Activated T-helper 2 cell treated with anti-CD3 and anti-CD28 coated beads, Interferon-gamma antibody, Interleukin-2, Interleukin-4, amounts not matched to agents 10 μg/mL and 5 μg/mL and 100 μg/mL, durations not matched to agents 14 hours and 24 hours and 36 hours (primary cell): ENCODE measurements around the gene ULK4. TPM values are rescaled to one million over a fixed set of nuclear protein-coding genes. Genes with fewer than 3 reads are reported as not detected.

Source experiments
- DNase-seq: peaks from one replicate; pipeline ENCODE4 v3.0.0; 2021; ENCODE audit warnings: low spot score
- H3K27ac Mint-ChIP-seq: one replicate; pipeline ENCODE4 v1.8.0; 2021; ENCODE audit warnings: mixed read lengths
- H3K27me3 Mint-ChIP-seq: one replicate; pipeline ENCODE4 v1.8.0; 2021; ENCODE audit warnings: low read depth, mixed read lengths
- H3K36me3 Mint-ChIP-seq: one replicate; pipeline ENCODE4 v1.8.0; 2021; ENCODE audit warnings: low read depth, mixed read lengths
- H3K4me1 Mint-ChIP-seq: one replicate; pipeline ENCODE4 v1.8.0; 2021; ENCODE audit warnings: low read depth, mixed read lengths
- H3K4me3 Mint-ChIP-seq: one replicate; pipeline ENCODE4 v1.8.0; 2021; ENCODE audit warnings: low read depth, mild to moderate bottlenecking, moderate library complexity, mixed read lengths
- H3K9me3 Mint-ChIP-seq: one replicate; pipeline ENCODE4 v1.8.0; 2021; ENCODE audit warnings: mixed read lengths
- intact Hi-C: fragments of 100-400 bp; cut with micrococcal nuclease; formaldehyde crosslinking; loops from one replicate; pipeline ENCODE4 v1.15.1; 2023
- total RNA-seq: library from RNA; stranded (reverse); gene quantifications from 2 replicates; pipeline ENCODE4 v1.2.3, GENCODE V29; 2022

Gene ULK4
- total RNA-seq, 1 donor from 2014 or later = 7.5 TPM

GRCh38 chr3:41611008-41611407, 350.9 kb downstream of the ULK4 start:
- H3K36me3 Mint-ChIP-seq = no peaks in the 10 kb centered on the region
- peaks cover 8% of the 10 kb centered on the region for H3K4me1 Mint-ChIP-seq
- intact Hi-C loops = no loop called here
- no peaks in the 10 kb centered on the region for H3K9me3 Mint-ChIP-seq
- no peak overlapping the region for H3K27ac Mint-ChIP-seq
- H3K4me3 Mint-ChIP-seq = no peak overlapping the region
- DNase-seq = no peak
- H3K27me3 Mint-ChIP-seq = peaks cover 19% of the 10 kb centered on the region

- H3K27ac Mint-ChIP-seq = no peak overlapping the region
- no peaks in the 10 kb centered on the region for H3K36me3 Mint-ChIP-seq
- intact Hi-C loops = loop anchor here (2.0 kb wide), 1 partner anchor 228 kb away; no protein-coding TSS in a partner anchor
- no peak for DNase-seq
- peaks cover 22% of the 10 kb centered on the region for H3K27me3 Mint-ChIP-seq
- no peak overlapping the region for H3K4me3 Mint-ChIP-seq
- no peaks in the 10 kb centered on the region for H3K9me3 Mint-ChIP-seq
- peaks cover 8% of the 10 kb centered on the region for H3K4me1 Mint-ChIP-seq
Observed at GRCh38 chr3:41608347-41608746, 353.6 kb downstream of the ULK4 start.

GRCh38 chr3:41603807-41604206, 358.1 kb downstream of the ULK4 start:
- H3K4me1 Mint-ChIP-seq = peaks cover 9% of the 10 kb centered on the region
- H3K36me3 Mint-ChIP-seq = no peaks in the 10 kb centered on the region
- intact Hi-C loops = no loop called here
- H3K27ac Mint-ChIP-seq = no peak overlapping the region
- no peak overlapping the region for H3K4me3 Mint-ChIP-seq
- no peak for DNase-seq
- peaks cover 32% of the 10 kb centered on the region for H3K27me3 Mint-ChIP-seq
- no peaks in the 10 kb centered on the region for H3K9me3 Mint-ChIP-seq

GRCh38 chr3:41602121-41602520, 359.8 kb downstream of the ULK4 start:
- intact Hi-C loops = no loop called here
- Mint-ChIP-seq H3K27ac (no peak overlapping the region), H3K27me3 (peaks cover 29% of the 10 kb centered on the region), H3K36me3 (no peaks in the 10 kb centered on the region), H3K4me1 (peaks cover 1% of the 10 kb centered on the region), H3K4me3 (no peak overlapping the region), H3K9me3 (no peaks in the 10 kb centered on the region)
- DNase-seq = no peak

- no peaks in the 10 kb centered on the region for H3K36me3 Mint-ChIP-seq
- H3K4me1 Mint-ChIP-seq = peaks cover 1% of the 10 kb centered on the region
- no peak overlapping the region for H3K27ac Mint-ChIP-seq
- H3K9me3 Mint-ChIP-seq = no peaks in the 10 kb centered on the region
- intact Hi-C loops = no loop called here
- no peak for DNase-seq
- no peak overlapping the region for H3K4me3 Mint-ChIP-seq
- H3K27me3 Mint-ChIP-seq = peaks cover 24% of the 10 kb centered on the region
Observed at GRCh38 chr3:41601404-41601987, 360.4 kb downstream of the ULK4 start.

- intact Hi-C loops = no loop called here
- no peaks in the 10 kb centered on the region for H3K9me3 Mint-ChIP-seq
Observed at GRCh38 chr3:41600616-41601015, 361.3 kb downstream of the ULK4 start.

GRCh38 chr3:41599127-41599484, 362.8 kb downstream of the ULK4 start:
- Mint-ChIP-seq H3K36me3 (no peaks in the 10 kb centered on the region), H3K27me3 (peaks cover 16% of the 10 kb centered on the region), H3K27ac (no peak overlapping the region), H3K4me3 (no peak overlapping the region), H3K4me1 (peaks cover 1% of the 10 kb centered on the region), H3K9me3 (no peaks in the 10 kb centered on the region)
- intact Hi-C loops = no loop called here
- DNase-seq = no peak

More at GRCh38 chr3:41600616-41601015, 361.3 kb downstream of the ULK4 start:
- Mint-ChIP-seq H3K4me3 (no peak overlapping the region), H3K36me3 (no peaks in the 10 kb centered on the region), H3K27ac (no peak overlapping the region), H3K27me3 (peaks cover 21% of the 10 kb centered on the region), H3K4me1 (peaks cover 1% of the 10 kb centered on the region)
- no peak for DNase-seq

- DNase-seq = no peak
- Mint-ChIP-seq H3K27me3 (peaks cover 13% of the 10 kb centered on the region), H3K9me3 (no peaks in the 10 kb centered on the region), H3K4me3 (no peak overlapping the region), H3K27ac (no peak overlapping the region), H3K36me3 (no peaks in the 10 kb centered on the region), H3K4me1 (peaks cover 1% of the 10 kb centered on the region)
- intact Hi-C loops = no loop called here
Observed at GRCh38 chr3:41598402-41599126, 363.3 kb downstream of the ULK4 start.

- no peaks in the 10 kb centered on the region for H3K9me3 Mint-ChIP-seq
- intact Hi-C loops = no loop called here
- no peak for DNase-seq
- H3K4me3 Mint-ChIP-seq = no peak overlapping the region
- no peaks in the 10 kb centered on the region for H3K36me3 Mint-ChIP-seq
- H3K4me1 Mint-ChIP-seq = no peaks in the 10 kb centered on the region
- H3K27me3 Mint-ChIP-seq = no peaks in the 10 kb centered on the region
- H3K27ac Mint-ChIP-seq = no peak overlapping the region
Observed at GRCh38 chr3:41593774-41594173, 368.1 kb downstream of the ULK4 start.

- no peak overlapping the region for H3K4me3 Mint-ChIP-seq
- H3K27ac Mint-ChIP-seq = no peak overlapping the region
- intact Hi-C loops = no loop called here
- no peaks in the 10 kb centered on the region for H3K36me3 Mint-ChIP-seq
- no peaks in the 10 kb centered on the region for H3K9me3 Mint-ChIP-seq
- no peak for DNase-seq
- no peaks in the 10 kb centered on the region for H3K27me3 Mint-ChIP-seq
- no peaks in the 10 kb centered on the region for H3K4me1 Mint-ChIP-seq
Observed at GRCh38 chr3:41592753-41593510, 369.0 kb downstream of the ULK4 start.

- H3K36me3 Mint-ChIP-seq = no peaks in the 10 kb centered on the region
- intact Hi-C loops = no loop called here
- DNase-seq = no peak
- H3K4me3 Mint-ChIP-seq = no peak overlapping the region
- H3K27ac Mint-ChIP-seq = no peak overlapping the region
- H3K27me3 Mint-ChIP-seq = peaks cover 2% of the 10 kb centered on the region
- H3K4me1 Mint-ChIP-seq = no peaks in the 10 kb centered on the region
- H3K9me3 Mint-ChIP-seq = no peaks in the 10 kb centered on the region
Observed at GRCh38 chr3:41583014-41583413, 378.9 kb downstream of the ULK4 start.

- DNase-seq = no peak
- no peaks in the 10 kb centered on the region for H3K36me3 Mint-ChIP-seq
- H3K9me3 Mint-ChIP-seq = no peaks in the 10 kb centered on the region
- H3K4me1 Mint-ChIP-seq = no peaks in the 10 kb centered on the region
- H3K4me3 Mint-ChIP-seq = no peak overlapping the region
- no peak overlapping the region for H3K27ac Mint-ChIP-seq
- H3K27me3 Mint-ChIP-seq = peaks cover 2% of the 10 kb centered on the region
- intact Hi-C loops = no loop called here
Observed at GRCh38 chr3:41581700-41582099, 380.2 kb downstream of the ULK4 start.
